ENCODE measurements around the gene SYNDIG1.

SYNDIG1 gene

DNA sequence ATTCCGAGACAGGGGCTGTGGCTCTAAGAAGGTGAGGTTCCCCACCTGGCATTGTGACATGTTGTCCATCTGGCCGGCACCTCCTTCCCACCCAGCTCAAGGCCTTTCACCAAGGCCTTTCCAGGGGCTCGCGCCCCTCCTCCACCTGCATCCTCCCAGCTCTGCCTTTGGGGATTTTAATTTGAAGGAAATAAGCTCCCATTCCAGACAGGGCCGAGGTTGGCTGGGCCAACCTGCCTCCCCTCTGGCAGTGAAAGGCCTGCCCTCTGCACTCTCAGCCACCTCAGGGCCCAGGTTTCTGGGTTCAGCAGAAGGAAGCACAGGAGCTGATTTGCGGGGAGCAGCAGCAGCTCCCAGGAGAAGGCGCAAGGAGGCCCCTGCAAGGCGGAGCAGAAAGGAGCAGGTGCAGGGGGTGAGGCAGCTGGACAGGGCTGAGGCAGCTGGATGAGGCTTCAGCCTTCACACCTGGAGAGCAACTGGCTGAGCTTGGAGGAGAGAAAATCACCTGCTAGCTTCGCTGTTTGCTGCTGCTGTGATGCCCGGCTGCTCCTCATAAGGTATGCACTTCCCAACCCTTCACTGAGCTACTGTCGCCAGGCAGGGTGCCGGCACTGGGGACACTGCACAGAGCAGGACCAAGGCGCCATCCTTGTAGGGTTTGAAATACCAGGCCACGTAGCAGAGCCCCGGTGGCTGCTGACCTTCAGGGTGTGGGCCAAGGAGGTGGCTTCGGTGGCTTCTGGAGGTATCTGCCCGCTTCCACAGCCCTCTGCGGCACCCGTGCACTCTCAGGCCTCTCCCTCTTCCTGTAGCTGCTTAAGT is 147.0 kb downstream of the SYNDIG1 start:
- Histone ChIP-seq H3K4ac (ENCODE audit: low read depth, low read length) (no peak overlapping the region), H3K23ac (ENCODE audit: low read length) (no peak overlapping the region), H3K18ac (ENCODE audit: low read length) (no peak overlapping the region), H3K56ac (ENCODE audit: low read length) (no peak overlapping the region), H2BK15ac (replicated peaks; ENCODE audit: low read depth) (no peak overlapping the region), H3K79me1 (ENCODE audit: low read length) (no peaks in the 10 kb centered on the region), H2BK5ac (ENCODE audit: low read length) (no peak overlapping the region), H4K5ac (ENCODE audit: low read length) (no peak overlapping the region), H4K8ac (ENCODE audit: low read depth, low read length) (no peak overlapping the region), H3K36me3 (ENCODE audit: control insufficient read depth, insufficient read depth, low read length) (no peaks in the 10 kb centered on the region), H3K4me3 (ENCODE audit: low read length) (no peak overlapping the region), H3K27me3 (ENCODE audit: insufficient read depth, low read length, poor library complexity) (no peaks in the 10 kb centered on the region), H2AK5ac (ENCODE audit: low read length) (no peak overlapping the region), H3K27ac (ENCODE audit: low read depth, low read length) (no peak overlapping the region), H3K4me2 (ENCODE audit: low read length) (no peak overlapping the region), H3K9ac (ENCODE audit: low read length) (no peak overlapping the region), H2BK120ac (ENCODE audit: low read depth, low read length) (no peak overlapping the region), H3K79me2 (ENCODE audit: control insufficient read depth, insufficient read depth, low read length) (no peaks in the 10 kb centered on the region), H3K4me1 (ENCODE audit: control insufficient read depth, low read depth, low read length) (no peaks in the 10 kb centered on the region)
- no CpG with 5 or more reads among the region's 19 CpGs for WGBS (ENCODE audit: extremely low coverage, insufficient coverage, low lambda C conversion rate)
- no peak for DNase-seq

- H3K23ac ChIP-seq (ENCODE audit: low read length) = no peak overlapping the region
- H3K27me3 ChIP-seq (ENCODE audit: insufficient read depth, low read length, poor library complexity) = no peaks in the 10 kb centered on the region
- H3K4me1 ChIP-seq (ENCODE audit: control insufficient read depth, low read depth, low read length) = no peaks in the 10 kb centered on the region
- no peak overlapping the region for H3K18ac ChIP-seq (ENCODE audit: low read length)
- no peak overlapping the region for H4K8ac ChIP-seq (ENCODE audit: low read depth, low read length)
- H3K9ac ChIP-seq (ENCODE audit: low read length) = no peak overlapping the region
- no peak overlapping the region for H2AK5ac ChIP-seq (ENCODE audit: low read length)
- no peak overlapping the region for H2BK120ac ChIP-seq (ENCODE audit: low read depth, low read length)
- no peaks in the 10 kb centered on the region for H3K79me1 ChIP-seq (ENCODE audit: low read length)
- H3K4me2 ChIP-seq (ENCODE audit: low read length) = no peak overlapping the region
- H4K5ac ChIP-seq (ENCODE audit: low read length) = no peak overlapping the region
- H2BK15ac ChIP-seq (replicated peaks; ENCODE audit: low read depth) = no peak overlapping the region
- H3K4ac ChIP-seq (ENCODE audit: low read depth, low read length) = no peak overlapping the region
- no CpG with 5 or more reads among the region's 13 CpGs for WGBS (ENCODE audit: extremely low coverage, insufficient coverage, low lambda C conversion rate)
- no peaks in the 10 kb centered on the region for H3K36me3 ChIP-seq (ENCODE audit: control insufficient read depth, insufficient read depth, low read length)
- no peak for DNase-seq
- no peaks in the 10 kb centered on the region for H3K79me2 ChIP-seq (ENCODE audit: control insufficient read depth, insufficient read depth, low read length)
- no peak overlapping the region for H3K27ac ChIP-seq (ENCODE audit: low read depth, low read length)
- no peak overlapping the region for H3K4me3 ChIP-seq (ENCODE audit: low read length)
- H3K56ac ChIP-seq (ENCODE audit: low read length) = no peak overlapping the region
- H2BK5ac ChIP-seq (ENCODE audit: low read length) = no peak overlapping the region
These were observed 147.6 kb downstream of the SYNDIG1 start for GRCh38 chr20:24617080-24617432.

DNA sequence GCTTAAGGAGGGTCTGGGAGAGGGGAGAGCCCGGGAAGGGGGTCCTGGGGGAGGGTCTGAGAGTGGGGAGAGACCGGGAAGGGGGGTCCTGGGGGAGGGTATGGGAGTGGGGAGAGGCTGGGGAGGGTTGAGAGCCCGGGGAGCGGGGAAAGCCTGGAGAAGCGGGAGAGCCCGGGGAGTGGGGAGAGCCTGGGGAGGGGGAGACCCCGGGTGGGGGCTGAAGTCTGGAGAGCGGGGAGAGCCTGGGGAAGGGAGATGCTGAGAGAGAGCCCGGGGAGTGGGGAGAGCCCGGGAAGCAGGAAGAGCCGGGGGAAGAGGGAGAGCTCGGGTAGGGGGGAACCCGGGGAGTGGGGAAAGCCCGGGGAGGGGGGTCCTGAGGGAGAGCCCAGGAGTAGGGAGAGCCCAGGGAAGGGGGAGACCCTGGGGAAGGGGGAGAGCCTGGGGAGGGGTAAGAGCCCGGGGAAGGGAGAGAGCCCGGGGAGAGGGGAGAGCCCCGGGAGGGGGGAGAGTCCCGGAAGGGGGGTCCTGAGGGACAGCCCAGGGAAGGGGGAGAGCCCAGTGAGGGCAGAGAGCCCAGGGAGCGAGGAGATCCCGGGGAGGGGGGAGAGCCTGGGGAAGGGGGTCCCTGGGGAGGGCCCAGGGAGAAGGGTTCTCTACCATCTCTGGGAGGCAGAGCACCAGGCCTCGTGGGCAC is 148.5 kb downstream of the SYNDIG1 start:
- Histone ChIP-seq H3K56ac (ENCODE audit: low read length) (no peak overlapping the region), H3K9ac (ENCODE audit: low read length) (no peak overlapping the region), H3K4me1 (ENCODE audit: control insufficient read depth, low read depth, low read length) (no peaks in the 10 kb centered on the region), H3K4me3 (ENCODE audit: low read length) (no peak overlapping the region), H3K4me2 (ENCODE audit: low read length) (no peak overlapping the region), H3K79me2 (ENCODE audit: control insufficient read depth, insufficient read depth, low read length) (no peaks in the 10 kb centered on the region), H3K27ac (ENCODE audit: low read depth, low read length) (no peak overlapping the region), H3K23ac (ENCODE audit: low read length) (no peak overlapping the region), H2AK5ac (ENCODE audit: low read length) (no peak overlapping the region), H3K4ac (ENCODE audit: low read depth, low read length) (no peak overlapping the region), H2BK5ac (ENCODE audit: low read length) (no peak overlapping the region), H2BK15ac (replicated peaks; ENCODE audit: low read depth) (no peak overlapping the region), H3K27me3 (ENCODE audit: insufficient read depth, low read length, poor library complexity) (no peaks in the 10 kb centered on the region), H4K8ac (ENCODE audit: low read depth, low read length) (no peak overlapping the region), H3K18ac (ENCODE audit: low read length) (no peak overlapping the region), H3K36me3 (ENCODE audit: control insufficient read depth, insufficient read depth, low read length) (no peaks in the 10 kb centered on the region), H2BK120ac (ENCODE audit: low read depth, low read length) (no peak overlapping the region), H3K79me1 (ENCODE audit: low read length) (no peaks in the 10 kb centered on the region), H4K5ac (ENCODE audit: low read length) (no peak overlapping the region)
- WGBS (ENCODE audit: extremely low coverage, insufficient coverage, low lambda C conversion rate) = no CpG with 5 or more reads among the region's 21 CpGs
- no peak for DNase-seq

DNA sequence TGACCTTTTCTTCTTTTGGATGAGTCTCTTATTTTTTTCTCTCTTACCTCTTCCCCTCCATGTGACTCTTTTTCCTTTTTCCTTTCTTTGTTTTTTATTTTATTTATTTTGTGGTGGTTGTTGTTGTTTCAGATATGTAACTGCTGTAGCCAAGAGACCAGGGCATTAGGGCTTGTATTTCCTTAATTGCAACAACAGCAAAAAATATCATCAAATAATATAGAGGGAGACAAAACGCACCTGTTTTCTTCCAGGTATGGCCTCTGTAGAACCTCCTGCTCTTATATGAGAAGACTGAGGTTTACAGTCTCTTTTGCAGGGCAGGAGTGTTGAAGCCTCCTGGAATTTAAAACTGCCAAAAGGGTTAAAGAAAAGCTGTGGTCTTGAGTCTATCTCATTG is 149.3 kb downstream of the SYNDIG1 start:
- no peak overlapping the region for H3K9ac ChIP-seq (ENCODE audit: low read length)
- H3K4ac ChIP-seq (ENCODE audit: low read depth, low read length) = no peak overlapping the region
- no peaks in the 10 kb centered on the region for H3K4me1 ChIP-seq (ENCODE audit: control insufficient read depth, low read depth, low read length)
- no peak overlapping the region for H2BK120ac ChIP-seq (ENCODE audit: low read depth, low read length)
- no peaks in the 10 kb centered on the region for H3K36me3 ChIP-seq (ENCODE audit: control insufficient read depth, insufficient read depth, low read length)
- no peaks in the 10 kb centered on the region for H3K27me3 ChIP-seq (ENCODE audit: insufficient read depth, low read length, poor library complexity)
- no peak overlapping the region for H4K8ac ChIP-seq (ENCODE audit: low read depth, low read length)
- H2BK15ac ChIP-seq (replicated peaks; ENCODE audit: low read depth) = no peak overlapping the region
- no peak overlapping the region for H4K5ac ChIP-seq (ENCODE audit: low read length)
- no peak overlapping the region for H2AK5ac ChIP-seq (ENCODE audit: low read length)
- no peak overlapping the region for H3K4me2 ChIP-seq (ENCODE audit: low read length)
- no peak overlapping the region for H3K27ac ChIP-seq (ENCODE audit: low read depth, low read length)
- no peak overlapping the region for H3K18ac ChIP-seq (ENCODE audit: low read length)
- H3K4me3 ChIP-seq (ENCODE audit: low read length) = no peak overlapping the region
- no CpG with 5 or more reads among the region's 1 CpG for WGBS (ENCODE audit: extremely low coverage, insufficient coverage, low lambda C conversion rate)
- no peaks in the 10 kb centered on the region for H3K79me1 ChIP-seq (ENCODE audit: low read length)
- no peak for DNase-seq
- no peak overlapping the region for H2BK5ac ChIP-seq (ENCODE audit: low read length)
- H3K23ac ChIP-seq (ENCODE audit: low read length) = no peak overlapping the region
- H3K79me2 ChIP-seq (ENCODE audit: control insufficient read depth, insufficient read depth, low read length) = no peaks in the 10 kb centered on the region
- H3K56ac ChIP-seq (ENCODE audit: low read length) = no peak overlapping the region

DNA sequence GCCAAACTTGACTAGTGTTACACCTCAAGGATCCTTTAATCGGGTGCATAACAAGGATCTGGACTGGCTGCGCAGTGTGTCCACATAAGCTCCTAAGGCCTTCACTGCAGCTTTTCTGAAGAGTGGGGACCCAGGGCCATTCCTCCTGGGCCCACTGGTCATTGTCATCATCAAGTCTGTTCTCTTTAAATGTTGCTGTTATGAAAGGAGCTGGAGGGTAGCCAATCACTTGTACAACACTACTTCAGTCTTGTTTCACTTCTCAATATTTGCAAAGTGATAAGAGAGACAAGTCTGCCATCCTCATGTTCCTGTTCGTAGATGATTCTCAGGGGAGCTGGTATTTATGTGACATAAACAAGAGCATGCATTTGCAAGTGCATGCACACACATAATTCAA is 149.8 kb downstream of the SYNDIG1 start:
- no peaks in the 10 kb centered on the region for H3K36me3 ChIP-seq (ENCODE audit: control insufficient read depth, insufficient read depth, low read length)
- H2BK15ac ChIP-seq (replicated peaks; ENCODE audit: low read depth) = no peak overlapping the region
- no peak overlapping the region for H4K8ac ChIP-seq (ENCODE audit: low read depth, low read length)
- no peak overlapping the region for H2AK5ac ChIP-seq (ENCODE audit: low read length)
- H3K4ac ChIP-seq (ENCODE audit: low read depth, low read length) = no peak overlapping the region
- H3K18ac ChIP-seq (ENCODE audit: low read length) = no peak overlapping the region
- H3K4me3 ChIP-seq (ENCODE audit: low read length) = no peak overlapping the region
- no peaks in the 10 kb centered on the region for H3K79me2 ChIP-seq (ENCODE audit: control insufficient read depth, insufficient read depth, low read length)
- no peak overlapping the region for H2BK5ac ChIP-seq (ENCODE audit: low read length)
- H3K27ac ChIP-seq (ENCODE audit: low read depth, low read length) = no peak overlapping the region
- no peak overlapping the region for H3K56ac ChIP-seq (ENCODE audit: low read length)
- DNase-seq = no peak
- no peak overlapping the region for H3K9ac ChIP-seq (ENCODE audit: low read length)
- H4K5ac ChIP-seq (ENCODE audit: low read length) = no peak overlapping the region
- H3K4me2 ChIP-seq (ENCODE audit: low read length) = no peak overlapping the region
- no peak overlapping the region for H3K23ac ChIP-seq (ENCODE audit: low read length)
- H3K27me3 ChIP-seq (ENCODE audit: insufficient read depth, low read length, poor library complexity) = no peaks in the 10 kb centered on the region
- no peak overlapping the region for H2BK120ac ChIP-seq (ENCODE audit: low read depth, low read length)
- no peaks in the 10 kb centered on the region for H3K4me1 ChIP-seq (ENCODE audit: control insufficient read depth, low read depth, low read length)
- no peaks in the 10 kb centered on the region for H3K79me1 ChIP-seq (ENCODE audit: low read length)
- no CpG with 5 or more reads among the region's 3 CpGs for WGBS (ENCODE audit: extremely low coverage, insufficient coverage, low lambda C conversion rate)

All from mesendoderm (in vitro differentiated cells).